ENCODE results near the gene AKAP12.

AKAP12 gene

DNA sequence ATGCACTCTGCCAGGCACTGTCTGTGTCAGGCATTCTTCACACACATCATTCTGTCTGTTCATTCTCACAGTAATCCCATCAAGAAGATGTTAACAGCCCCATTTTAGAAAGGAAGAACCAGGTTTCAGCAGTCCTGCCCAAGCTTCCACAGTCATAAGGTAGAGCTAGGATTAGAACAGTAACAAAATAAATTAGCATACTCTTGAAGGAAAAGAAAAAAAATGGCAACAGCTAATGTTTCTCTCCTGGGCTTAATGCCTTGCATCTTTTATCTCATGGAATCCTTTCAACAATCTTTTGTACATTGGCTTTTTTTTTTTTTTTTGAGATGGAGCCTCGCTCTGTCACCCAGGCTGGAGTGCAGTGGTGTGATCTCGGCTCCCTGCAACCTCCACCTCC is 32.1 kb upstream of the AKAP12 start:
- TF ChIP-seq, protein P1, sequence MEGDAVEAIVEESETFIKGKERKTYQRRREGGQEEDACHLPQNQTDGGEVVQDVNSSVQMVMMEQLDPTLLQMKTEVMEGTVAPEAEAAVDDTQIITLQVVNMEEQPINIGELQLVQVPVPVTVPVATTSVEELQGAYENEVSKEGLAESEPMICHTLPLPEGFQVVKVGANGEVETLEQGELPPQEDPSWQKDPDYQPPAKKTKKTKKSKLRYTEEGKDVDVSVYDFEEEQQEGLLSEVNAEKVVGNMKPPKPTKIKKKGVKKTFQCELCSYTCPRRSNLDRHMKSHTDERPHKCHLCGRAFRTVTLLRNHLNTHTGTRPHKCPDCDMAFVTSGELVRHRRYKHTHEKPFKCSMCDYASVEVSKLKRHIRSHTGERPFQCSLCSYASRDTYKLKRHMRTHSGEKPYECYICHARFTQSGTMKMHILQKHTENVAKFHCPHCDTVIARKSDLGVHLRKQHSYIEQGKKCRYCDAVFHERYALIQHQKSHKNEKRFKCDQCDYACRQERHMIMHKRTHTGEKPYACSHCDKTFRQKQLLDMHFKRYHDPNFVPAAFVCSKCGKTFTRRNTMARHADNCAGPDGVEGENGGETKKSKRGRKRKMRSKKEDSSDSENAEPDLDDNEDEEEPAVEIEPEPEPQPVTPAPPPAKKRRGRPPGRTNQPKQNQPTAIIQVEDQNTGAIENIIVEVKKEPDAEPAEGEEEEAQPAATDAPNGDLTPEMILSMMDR (IDR thresholded peaks at IDR 0.05) = no peak

DNA sequence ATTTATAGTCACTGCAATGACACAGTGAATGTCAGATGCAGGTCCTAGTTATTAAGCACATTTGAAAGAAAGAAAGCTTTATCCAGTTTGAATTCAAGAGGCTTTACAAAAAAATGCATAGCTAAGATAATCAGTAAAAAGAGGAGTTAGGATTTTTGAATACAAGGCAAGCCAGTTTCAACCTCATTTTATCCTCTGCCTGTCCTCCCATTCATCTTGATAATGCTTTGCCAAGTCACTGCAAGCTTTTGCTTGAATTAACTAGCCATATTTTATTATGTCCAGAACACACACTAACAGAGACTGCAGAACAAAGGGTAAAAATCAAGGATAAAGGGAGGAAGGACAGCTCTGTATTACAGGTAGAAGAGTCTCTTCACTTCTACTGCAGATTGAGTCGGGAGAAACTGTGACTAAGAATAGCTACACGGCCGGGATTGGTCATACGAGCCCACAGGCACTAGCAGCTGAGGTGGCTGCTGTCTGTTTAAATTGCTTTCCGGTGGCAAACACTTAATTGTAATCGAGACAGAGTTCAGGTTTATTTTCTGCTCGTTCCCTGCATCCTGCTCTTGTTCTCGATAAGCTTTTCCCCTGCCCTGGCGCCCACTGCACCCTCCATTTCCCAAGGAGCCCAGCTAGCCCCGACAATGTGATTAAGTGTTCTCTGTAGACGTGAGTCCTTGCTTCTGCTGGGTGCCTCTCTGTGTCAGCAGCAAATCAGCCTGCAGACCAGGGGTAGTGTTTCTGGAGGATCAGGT is 30.5 kb upstream of the AKAP12 start:
- TF ChIP-seq, protein P1 (IDR thresholded peaks at IDR 0.05) = no peak

DNA sequence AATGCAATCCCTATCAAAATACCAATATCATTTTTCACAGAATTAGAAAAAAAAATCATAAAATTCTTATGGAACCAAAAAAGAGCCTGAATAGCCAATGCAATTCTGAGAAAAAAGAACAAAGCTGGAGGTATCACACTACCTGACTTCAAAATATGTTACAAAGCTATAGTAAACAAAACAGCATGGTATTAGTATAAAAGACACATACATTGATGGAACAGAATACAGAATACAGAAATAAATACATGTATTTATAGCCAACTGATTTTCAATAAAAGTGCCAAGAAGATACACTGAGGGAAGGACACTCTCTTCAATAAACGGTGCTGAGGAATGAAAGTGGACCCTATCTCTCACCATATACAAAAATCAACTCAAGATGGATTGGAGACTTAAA is 28.7 kb upstream of the AKAP12 start:
- TF ChIP-seq, protein P1 (IDR thresholded peaks at IDR 0.05) = no peak

DNA sequence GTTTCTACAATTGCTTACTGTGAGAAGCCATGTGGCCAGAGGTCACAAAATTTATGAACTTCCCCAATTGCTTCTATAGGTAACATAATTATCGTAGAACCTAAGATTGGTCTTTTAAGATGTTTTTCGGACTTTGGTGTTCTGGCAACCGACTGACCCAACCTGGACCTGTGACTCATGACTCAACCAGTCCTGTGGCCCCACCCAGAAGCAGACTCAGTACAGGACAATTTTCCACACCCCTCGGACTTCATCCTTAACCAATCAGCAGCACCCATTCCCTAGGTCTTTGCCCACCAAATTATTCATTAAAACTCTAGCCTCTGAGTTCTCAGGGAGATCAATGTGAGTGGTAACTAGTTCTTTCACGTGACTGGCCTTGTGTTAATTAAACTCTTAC is 26.4 kb upstream of the AKAP12 start:
- TF ChIP-seq, protein P1 (IDR thresholded peaks at IDR 0.05) = no peak

- TF ChIP-seq, protein P1 (IDR thresholded peaks at IDR 0.05) = no peak
Observed at GRCh38 chr6:151215999-151216398, 23.8 kb upstream of the AKAP12 start.

- TF ChIP-seq, protein P1 (IDR thresholded peaks at IDR 0.05) = no peak
Observed at GRCh38 chr6:151216804-151217203, 23.0 kb upstream of the AKAP12 start.

DNA sequence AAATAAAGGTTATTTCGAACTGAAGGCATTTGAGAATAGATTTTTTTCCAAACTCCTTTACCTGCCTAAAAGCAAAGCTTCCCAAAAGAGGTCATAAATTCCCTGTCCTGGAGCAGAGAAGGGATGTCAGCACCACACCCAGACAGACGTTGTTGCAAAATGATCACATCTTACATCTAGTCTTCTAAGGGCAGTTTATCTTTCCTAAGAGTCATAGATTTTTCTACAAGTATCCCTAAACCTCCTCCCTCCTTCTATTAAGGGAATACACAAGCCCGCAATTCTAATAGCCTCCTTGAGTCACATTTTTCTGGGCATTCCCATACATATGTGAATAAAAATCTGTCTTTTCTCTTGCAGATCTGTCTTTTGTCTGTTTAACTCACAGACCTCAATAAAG is 20.6 kb upstream of the AKAP12 start:
- TF ChIP-seq, protein P1 (IDR thresholded peaks at IDR 0.05) = no peak

DNA sequence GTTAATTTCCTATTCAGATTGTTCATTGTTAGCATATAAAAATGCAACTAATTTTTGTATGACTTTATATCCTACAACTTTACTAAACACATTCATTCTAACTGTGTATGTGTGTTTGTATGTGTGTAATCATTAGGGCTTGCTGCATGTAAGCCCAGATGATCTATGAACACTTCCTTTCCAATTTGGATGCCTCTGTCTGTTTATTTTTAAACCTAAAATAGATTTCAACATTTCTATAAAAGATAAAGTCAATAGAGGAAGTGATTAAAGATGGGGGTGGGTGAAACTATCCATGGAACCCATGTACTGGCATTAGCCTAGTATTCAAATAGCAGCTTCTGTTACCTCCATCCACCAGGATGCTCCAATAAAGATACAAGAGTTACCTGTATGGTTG is 15.7 kb upstream of the AKAP12 start:
- TF ChIP-seq, protein P1 (IDR thresholded peaks at IDR 0.05) = no peak
